Stimulated activated CD4-positive, alpha-beta T cell treated with anti-CD3 and anti-CD28 coated beads, Interleukin-2, amount 100 ng/mL, for 24 hours (primary cell): ENCODE measurements around the gene GLIS1.

ENCODE experiments used
- DNase-seq, 2 donors: peaks; one replicate each; pipeline ENCODE4 v3.0.0-alpha.2; 2020

Gene GLIS1

GRCh38 chr1:53502641-53503432, 236.1 kb downstream of the GLIS1 start:
- no peak for DNase-seq

- DNase-seq: no peak
These were observed 237.6 kb downstream of the GLIS1 start for GRCh38 chr1:53501065-53502005.

- DNase-seq: no peak
These were observed 238.5 kb downstream of the GLIS1 start for GRCh38 chr1:53500204-53501064.

GRCh38 chr1:53499257-53500203, 239.4 kb downstream of the GLIS1 start:
- DNase-seq: no peak

GRCh38 chr1:53498555-53499131, 240.3 kb downstream of the GLIS1 start:
- no peak for DNase-seq

- DNase-seq: no peak
These were observed 243.2 kb downstream of the GLIS1 start for GRCh38 chr1:53495633-53496345.

GRCh38 chr1:53490351-53490750, 248.6 kb downstream of the GLIS1 start:
- no peak for DNase-seq

GRCh38 chr1:53486395-53487026, 252.5 kb downstream of the GLIS1 start:
- DNase-seq: no peak

GRCh38 chr1:53485478-53486394, 253.2 kb downstream of the GLIS1 start:
- peak; percentile 71 to 83 for DNase-seq

GRCh38 chr1:53484705-53485477, 254.1 kb downstream of the GLIS1 start:
- no peak for DNase-seq

GRCh38 chr1:53483656-53484055, 255.3 kb downstream of the GLIS1 start:
- DNase-seq: no peak

- DNase-seq: no peak
These were observed 255.8 kb downstream of the GLIS1 start for GRCh38 chr1:53483170-53483569.

- DNase-seq: no peak
These were observed 256.4 kb downstream of the GLIS1 start for GRCh38 chr1:53482441-53483153.

GRCh38 chr1:53481456-53481855, 257.5 kb downstream of the GLIS1 start:
- no peak for DNase-seq

- DNase-seq: no peak
These were observed 258.3 kb downstream of the GLIS1 start for GRCh38 chr1:53480678-53481077.

- no peak for DNase-seq
These were observed 260.5 kb downstream of the GLIS1 start for GRCh38 chr1:53478502-53478818.

GRCh38 chr1:53477651-53478501, 261.1 kb downstream of the GLIS1 start:
- DNase-seq: no peak
